SK-N-MC (cell line): ENCODE data around the gene TFDP2.
A peak's percentile ranks its signal among the peaks of the same experiment; 100 is the strongest.

Source experiments
- DNase-seq: peaks from one replicate; pipeline ENCODE4 v3.0.0-alpha.2; 2011; ENCODE audit warnings: low read depth, low spot score
- H3K27ac ChIP-seq: fragments of 200-600 bp; sonication (generic); 2 replicates; pipeline ENCODE4 v1.5.1; 2016; ENCODE audit warnings: mixed run types
- H3K36me3 ChIP-seq: fragments of 200-600 bp; sonication (generic); 2 replicates; pipeline ENCODE4 v1.6.1; 2017; ENCODE audit warnings: antibody characterized with exemption, low read length, mixed read lengths; ENCODE audit not compliant: insufficient read depth
- H3K4me3 ChIP-seq: fragments of 200-600 bp; sonication (generic); 2 replicates; pipeline ENCODE4 v1.5.1; 2016
- H3K9ac ChIP-seq: fragments of 200-600 bp; sonication (generic); 2 replicates; pipeline ENCODE4 v1.8.0; 2017; ENCODE audit warnings: mixed run types, mixed read lengths; ENCODE audit not compliant: insufficient read length
- H3K9me3 ChIP-seq: fragments of 200-600 bp; sonication (generic); 2 replicates; pipeline ENCODE4 v1.6.1; 2017; ENCODE audit warnings: low read depth, mild to moderate bottlenecking, antibody characterized with exemption, low read length, moderate library complexity, mixed read lengths
- EZH2 ChIP-seq: fragments of 200-600 bp; sonication (generic); IDR thresholded peaks from one replicate; pipeline ENCODE4 v1.6.1; 2017; ENCODE audit warnings: antibody characterized with exemption
- FOXP2 ChIP-seq: optimal IDR thresholded peaks from 2 replicates; pipeline ENCODE3; 2011; ENCODE audit warnings: mild to moderate bottlenecking, moderate library complexity; ENCODE audit not compliant: insufficient read depth; ENCODE audit errors: extremely low read length, control extremely low read depth
- POLR2AphosphoS5 ChIP-seq: IDR thresholded peaks from 2 replicates; pipeline ENCODE4 v1.6.1; 2012; ENCODE audit warnings: mild to moderate bottlenecking, low read depth, low read length, borderline replicate concordance

TFDP2 gene

GRCh38 chr3:142040941-142041491, 108.3 kb downstream of the TFDP2 start:
- Histone ChIP-seq H3K9me3 (no peaks in the 10 kb centered on the region), H3K4me3 (no peak overlapping the region), H3K36me3 (no peaks in the 10 kb centered on the region), H3K9ac (no peak overlapping the region), H3K27ac (no peak overlapping the region)
- TF ChIP-seq FOXP2 (no peak), EZH2 (no peak), POLR2AphosphoS5 (no peak)
- no peak for DNase-seq

- H3K36me3 ChIP-seq: no peaks in the 10 kb centered on the region
- H3K9me3 ChIP-seq: no peaks in the 10 kb centered on the region
- H3K4me3 ChIP-seq: no peak overlapping the region
- TF ChIP-seq FOXP2: no peak
- no peak for TF ChIP-seq EZH2
- no peak for TF ChIP-seq POLR2AphosphoS5
- H3K9ac ChIP-seq: no peak overlapping the region
- no peak overlapping the region for H3K27ac ChIP-seq
- no peak for DNase-seq
These were observed 113.9 kb downstream of the TFDP2 start for GRCh38 chr3:142035308-142035922.

- no peak overlapping the region for H3K4me3 ChIP-seq
- no peak for DNase-seq
- H3K27ac ChIP-seq: no peak overlapping the region
- H3K9ac ChIP-seq: no peak overlapping the region
- H3K36me3 ChIP-seq: no peaks in the 10 kb centered on the region
- no peaks in the 10 kb centered on the region for H3K9me3 ChIP-seq
- TF ChIP-seq EZH2 (no peak), FOXP2 (no peak), POLR2AphosphoS5 (no peak)
These were observed 116.1 kb downstream of the TFDP2 start for GRCh38 chr3:142033292-142033691.

- Histone ChIP-seq H3K9me3 (no peaks in the 10 kb centered on the region), H3K27ac (no peak overlapping the region), H3K9ac (no peak overlapping the region), H3K36me3 (no peaks in the 10 kb centered on the region), H3K4me3 (no peak overlapping the region)
- TF ChIP-seq EZH2 (no peak), FOXP2 (no peak), POLR2AphosphoS5 (no peak)
- DNase-seq: no peak
These were observed 117.8 kb downstream of the TFDP2 start for GRCh38 chr3:142031575-142031974.

GRCh38 chr3:142029791-142030190, 119.6 kb downstream of the TFDP2 start:
- Histone ChIP-seq H3K4me3 (no peak overlapping the region), H3K9me3 (no peaks in the 10 kb centered on the region), H3K9ac (no peak overlapping the region), H3K36me3 (peaks cover 4% of the 10 kb centered on the region; the same call in 1 of the 2 replicates), H3K27ac (no peak overlapping the region)
- DNase-seq: no peak
- TF ChIP-seq EZH2: no peak
- no peak for TF ChIP-seq POLR2AphosphoS5
- TF ChIP-seq FOXP2: no peak

GRCh38 chr3:142029052-142029642, 120.2 kb downstream of the TFDP2 start:
- H3K4me3 ChIP-seq: no peak overlapping the region
- H3K27ac ChIP-seq: no peak overlapping the region
- TF ChIP-seq POLR2AphosphoS5: no peak
- TF ChIP-seq FOXP2: no peak
- no peak for TF ChIP-seq EZH2
- H3K9ac ChIP-seq: no peak overlapping the region
- H3K9me3 ChIP-seq: no peaks in the 10 kb centered on the region
- peaks cover 9% of the 10 kb centered on the region for H3K36me3 ChIP-seq
- no peak for DNase-seq

- Histone ChIP-seq H3K9ac (peak overlapping the region; percentile 84), H3K36me3 (peaks cover 13% of the 10 kb centered on the region), H3K27ac (peak overlapping the region; percentile 52), H3K4me3 (peak overlapping the region; percentile 91), H3K9me3 (no peaks in the 10 kb centered on the region)
- peak; percentile 81 for DNase-seq
- TF ChIP-seq EZH2 (no peak), FOXP2 (no peak), POLR2AphosphoS5 (peak; percentile 79)
These were observed 121.0 kb downstream of the TFDP2 start for GRCh38 chr3:142028243-142028777.

GRCh38 chr3:142027735-142028134, 121.6 kb downstream of the TFDP2 start:
- H3K9me3 ChIP-seq: no peaks in the 10 kb centered on the region
- TF ChIP-seq POLR2AphosphoS5 (no peak), EZH2 (no peak), FOXP2 (no peak)
- DNase-seq: peak; percentile 24
- peak overlapping the region; percentile 84 for H3K9ac ChIP-seq
- H3K4me3 ChIP-seq: peak overlapping the region; percentile 91
- H3K36me3 ChIP-seq: peaks cover 13% of the 10 kb centered on the region
- H3K27ac ChIP-seq: peak overlapping the region; percentile 52
